DMS153 treated with DMSO at 0.1 percent for 48 hours (cell line): Measurements from ENCODE around the gene ZC3H10.
A peak's percentile ranks its signal among the peaks of the same experiment; 100 is the strongest.
"Not testable (repeated sequence)": the region's sequence is repeated elsewhere in the genome, so short reads cannot be mapped to it uniquely, and the experiment has no call there.

Experiments used
- DNase-seq: peaks from one replicate; lab custom pipeline; 2025; ENCODE audit not compliant: unreplicated experiment; lab: John Stamatoyannopoulos, UW

ZC3H10 gene

GRCh38 chr12:56102683-56103065, 15.4 kb upstream of the ZC3H10 start:
- no peak for DNase-seq

DNA sequence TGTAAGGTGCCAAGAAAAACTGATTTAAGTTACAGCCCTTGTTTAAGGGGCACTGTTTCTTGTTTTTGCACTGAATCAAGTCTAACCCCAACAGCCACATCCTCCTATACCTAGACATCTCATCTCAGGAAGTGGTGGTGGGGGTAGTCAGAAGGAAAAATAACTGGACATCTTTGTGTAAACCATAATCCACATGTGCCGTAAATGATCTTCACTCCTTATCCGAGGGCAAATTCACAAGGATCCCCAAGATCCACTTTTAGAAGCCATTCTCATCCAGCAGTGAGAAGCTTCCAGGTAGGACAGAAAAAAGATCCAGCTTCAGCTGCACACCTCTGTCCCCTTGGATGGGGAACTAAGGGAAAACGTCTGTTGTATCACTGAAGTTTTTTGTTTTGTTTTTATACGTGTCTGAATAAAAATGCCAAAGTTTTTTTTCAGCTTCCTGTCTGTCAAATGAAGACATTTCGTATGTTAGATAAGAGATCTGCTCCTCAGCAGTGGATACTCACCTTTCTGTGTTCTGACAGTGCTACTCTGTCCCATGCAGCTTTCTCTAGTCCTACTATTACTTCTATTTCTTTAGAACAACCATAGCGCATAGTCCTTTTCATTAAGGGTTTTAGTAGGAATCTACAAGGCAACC, 14.9 kb upstream of the ZC3H10 start:
- no peak for DNase-seq

DNA sequence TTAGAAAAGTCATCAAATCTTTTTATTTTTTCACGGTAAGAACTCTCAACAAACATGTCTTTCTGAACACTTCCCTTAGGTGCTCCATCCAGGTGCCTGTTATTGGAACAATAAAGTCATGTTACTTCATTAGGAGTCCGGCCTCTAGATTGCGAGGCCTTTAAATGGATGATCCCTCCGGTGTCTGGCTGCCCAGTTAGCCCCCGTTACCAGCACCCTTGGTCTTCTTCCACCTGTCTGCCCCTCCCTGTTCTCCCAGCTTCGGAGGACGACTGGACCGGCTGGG, 14.3 kb upstream of the ZC3H10 start:
- no peak for DNase-seq

GRCh38 chr12:56104109-56104814, 13.8 kb upstream of the ZC3H10 start, which contains the start of gene PA2G4:
Gene PA2G4 (plus strand): TSS chr12:56104559. CDS start chr12:56104738, 179 bp downstream.
- DNase-seq: peak; percentile 97

DNA sequence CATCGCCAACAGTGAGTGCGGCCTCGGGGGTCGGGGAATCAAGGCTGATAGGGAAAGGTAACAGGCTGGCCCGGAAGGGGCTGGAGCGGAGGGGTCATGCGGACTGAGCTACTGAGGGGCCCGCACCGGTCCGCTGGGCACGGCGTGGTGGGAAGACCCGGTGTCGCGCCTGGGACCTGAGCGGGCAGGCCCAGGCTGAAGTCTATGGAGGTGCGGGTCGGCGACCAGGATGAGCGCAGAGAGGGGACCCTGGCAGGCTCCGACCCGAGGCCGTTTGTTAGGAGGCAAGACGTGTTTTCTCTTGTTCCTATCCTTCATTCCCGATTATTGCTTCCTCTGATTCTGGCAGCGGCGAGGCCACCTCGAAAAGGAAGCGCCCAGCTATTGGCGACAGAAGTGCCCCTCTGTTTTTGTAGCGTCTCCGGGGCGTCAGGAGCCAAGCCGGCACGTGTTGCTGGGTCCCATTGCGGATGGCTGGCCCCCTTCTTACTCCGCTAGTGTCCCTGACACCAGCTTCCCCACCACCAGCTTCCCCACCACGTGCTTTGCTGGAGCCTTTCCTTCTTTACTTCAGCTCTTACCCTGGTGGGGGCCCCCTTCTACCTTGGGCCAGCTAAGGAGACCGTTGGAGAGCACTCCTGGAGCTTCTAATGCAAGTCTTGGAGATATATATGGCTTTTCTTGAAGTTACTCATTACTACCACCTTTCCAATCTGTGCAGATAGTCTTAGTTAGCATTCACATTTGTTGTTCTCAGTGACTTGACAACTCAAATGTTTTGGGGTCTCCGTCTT, 13.1 kb upstream of the ZC3H10 start:
- no peak for DNase-seq

- no peak for DNase-seq
Measured at GRCh38 chr12:56105609-56105902, 12.5 kb upstream of the ZC3H10 start.

- no peak for DNase-seq
Measured at GRCh38 chr12:56107242-56107641, 10.8 kb upstream of the ZC3H10 start.

DNA sequence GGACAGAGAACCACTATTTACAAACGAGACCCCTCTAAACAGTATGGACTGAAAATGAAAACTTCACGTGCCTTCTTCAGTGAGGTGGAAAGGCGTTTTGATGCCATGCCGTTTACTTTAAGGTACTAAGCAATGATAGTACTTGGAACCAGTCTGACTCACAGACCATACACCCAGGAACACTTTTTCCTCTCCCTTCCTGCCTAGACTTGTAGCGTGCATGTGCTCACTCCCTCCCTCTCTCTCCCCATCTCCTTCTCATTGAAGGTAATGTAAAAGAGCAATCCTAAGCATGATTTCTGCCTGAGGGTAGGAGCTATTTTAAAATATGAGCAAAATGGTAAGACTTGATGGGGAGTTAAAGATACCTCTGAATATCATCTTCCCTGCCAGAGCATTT, 7.5 kb upstream of the ZC3H10 start:
- DNase-seq: no peak

GRCh38 chr12:56114084-56114483, 4.0 kb upstream of the ZC3H10 start:
- DNase-seq: no peak

GRCh38 chr12:56115329-56115728, 2.7 kb upstream of the ZC3H10 start:
- DNase-seq: no peak

DNA sequence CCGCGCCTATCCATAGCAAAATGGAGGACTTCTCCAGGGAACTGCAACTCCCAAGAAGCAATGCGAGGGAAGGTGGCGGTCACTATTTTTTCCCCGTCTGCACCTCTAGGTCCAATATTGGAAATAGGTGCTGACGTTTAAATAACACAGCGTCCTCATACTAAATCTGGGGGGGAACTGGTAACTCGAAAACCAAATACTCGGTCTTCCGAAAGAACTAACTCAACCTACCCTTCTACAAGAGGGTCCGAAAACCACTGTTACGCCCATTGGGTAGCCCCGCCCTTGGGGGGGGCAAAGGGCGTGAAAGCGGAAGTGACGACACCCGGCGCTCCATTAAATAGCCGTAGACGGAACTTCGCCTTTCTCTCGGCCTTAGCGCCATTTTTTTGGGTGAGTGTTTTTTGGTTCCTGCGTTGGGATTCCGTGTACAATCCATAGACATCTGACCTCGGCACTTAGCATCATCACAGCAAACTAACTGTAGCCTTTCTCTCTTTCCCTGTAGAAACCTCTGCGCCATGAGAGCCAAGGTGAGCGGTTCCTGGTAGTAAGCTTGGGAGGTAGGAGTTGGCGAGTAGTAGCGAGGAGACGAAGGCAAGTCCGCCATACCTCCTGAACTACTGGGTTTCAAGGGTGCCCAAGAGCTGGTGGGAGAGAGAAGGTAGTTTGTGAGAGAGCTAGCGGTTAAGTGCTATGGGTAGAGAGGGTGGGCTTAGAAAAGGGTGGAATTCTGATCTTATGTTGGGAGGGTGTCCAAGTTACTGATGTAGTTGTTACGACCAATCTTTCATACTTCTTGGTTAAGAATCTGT, 1.6 kb upstream of the ZC3H10 start, which contains the start of gene RPL41:
Gene RPL41 (plus strand): TSS at position 367 of the 815 bp plus-strand sequence.
- DNase-seq: peak; percentile 98

DNA sequence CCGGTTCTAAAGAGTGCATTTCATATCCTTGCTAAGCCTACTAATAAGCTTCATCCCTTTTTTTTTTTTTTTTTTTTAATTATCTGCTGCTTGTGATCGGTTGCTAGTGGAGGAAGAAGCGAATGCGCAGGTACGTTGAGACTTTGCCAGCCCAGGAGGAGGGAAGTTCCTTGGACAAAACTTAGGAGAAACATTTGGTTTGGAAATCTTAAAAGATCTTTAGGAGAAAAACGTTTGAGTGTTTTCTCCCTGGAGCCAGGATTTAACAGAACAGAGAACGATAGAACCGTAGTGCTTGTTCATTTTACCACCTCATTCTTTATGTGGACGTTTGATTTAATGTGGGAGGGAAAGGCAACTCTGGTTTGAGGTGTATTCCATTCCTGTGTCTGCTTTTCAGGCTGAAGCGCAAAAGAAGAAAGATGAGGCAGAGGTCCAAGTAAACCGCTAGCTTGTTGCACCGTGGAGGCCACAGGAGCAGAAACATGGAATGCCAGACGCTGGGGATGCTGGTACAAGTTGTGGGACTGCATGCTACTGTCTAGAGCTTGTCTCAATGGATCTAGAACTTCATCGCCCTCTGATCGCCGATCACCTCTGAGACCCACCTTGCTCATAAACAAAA, 872 bp upstream of the ZC3H10 start:
- not testable (repeated sequence) for DNase-seq

DNA sequence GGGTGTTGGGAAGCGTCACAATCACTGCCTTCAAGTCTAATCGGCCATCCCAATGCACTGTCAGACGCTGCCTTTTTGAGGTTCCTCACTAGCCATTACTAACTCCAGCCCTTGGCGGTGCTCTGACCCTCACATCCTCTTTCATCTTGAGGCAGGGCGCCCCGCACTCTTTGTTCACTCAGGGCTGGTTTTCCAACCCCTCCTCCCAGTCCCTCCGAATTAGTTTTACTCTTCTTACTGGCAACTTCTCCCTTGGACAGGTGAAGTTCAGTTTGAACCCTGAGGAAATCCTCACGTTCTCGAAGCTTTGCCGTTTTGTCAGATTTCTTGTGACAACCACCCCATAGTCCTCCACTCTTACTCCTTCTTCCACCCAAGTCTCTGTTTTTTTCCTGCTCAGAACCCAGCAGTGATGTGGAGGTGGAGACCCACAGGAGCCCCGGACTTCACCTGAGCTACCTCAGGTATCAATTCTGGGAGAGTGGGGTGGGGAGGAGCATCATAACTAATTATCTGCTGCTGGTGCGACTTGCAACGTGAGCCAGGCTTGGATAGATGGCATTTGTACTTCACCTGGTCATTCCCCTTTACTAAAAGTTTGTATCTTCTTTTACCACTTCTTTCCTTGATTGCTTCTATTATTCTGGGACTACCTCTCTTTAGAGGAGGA, 757 bp downstream of the ZC3H10 start:
- DNase-seq: no peak

DNA sequence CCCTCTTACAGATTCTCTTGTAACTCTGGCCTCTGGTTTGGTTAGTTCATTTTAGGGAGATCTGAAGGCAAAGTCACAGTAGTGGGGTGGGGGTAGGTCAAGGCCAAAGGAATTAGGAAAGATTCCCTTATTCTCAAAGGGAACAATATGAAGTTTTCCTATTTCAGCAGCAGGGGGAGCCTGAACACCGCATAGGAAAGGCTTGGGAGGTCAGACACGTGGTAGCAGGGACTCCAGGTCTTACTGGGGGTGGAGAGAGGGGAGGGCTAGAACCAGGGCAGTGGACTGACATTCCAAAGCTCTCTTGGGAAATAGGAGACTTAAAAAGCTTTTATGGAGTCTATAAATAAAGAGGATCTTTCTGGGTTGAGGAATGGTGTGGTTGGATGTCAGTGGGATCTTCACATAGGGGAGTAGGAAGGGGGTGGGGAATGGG, 1.3 kb downstream of the ZC3H10 start:
- DNase-seq: peak; percentile 55

DNA sequence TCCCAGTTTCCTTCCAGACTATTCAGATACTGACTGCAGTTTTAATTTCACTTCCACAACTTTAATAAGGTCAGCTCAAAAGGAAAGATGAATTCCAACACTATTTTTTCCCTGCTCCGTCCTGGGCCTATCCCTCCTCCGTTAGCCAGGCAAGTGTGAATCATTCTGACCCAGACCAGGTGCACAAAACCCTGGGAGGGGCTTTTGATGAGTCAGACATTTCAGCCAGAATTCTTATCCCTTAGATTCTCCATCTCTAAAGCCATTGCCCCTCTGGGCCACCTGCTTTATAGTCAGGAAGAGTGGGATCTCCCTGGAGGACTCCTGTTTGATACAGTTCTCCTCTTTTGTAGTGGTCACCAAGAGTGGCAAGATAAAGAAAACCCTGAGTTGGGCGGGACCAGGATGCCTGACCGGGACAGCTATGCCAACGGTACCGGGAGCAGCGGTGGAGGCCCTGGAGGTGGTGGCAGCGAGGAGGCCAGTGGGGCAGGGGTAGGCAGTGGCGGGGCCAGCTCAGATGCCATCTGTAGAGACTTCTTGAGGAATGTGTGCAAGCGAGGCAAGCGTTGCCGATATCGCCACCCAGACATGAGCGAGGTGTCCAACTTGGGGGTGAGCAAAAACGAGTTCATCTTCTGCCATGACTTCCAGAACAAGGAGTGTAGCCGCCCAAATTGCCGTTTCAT, 2.2 kb downstream of the ZC3H10 start:
- DNase-seq: no peak

DNA sequence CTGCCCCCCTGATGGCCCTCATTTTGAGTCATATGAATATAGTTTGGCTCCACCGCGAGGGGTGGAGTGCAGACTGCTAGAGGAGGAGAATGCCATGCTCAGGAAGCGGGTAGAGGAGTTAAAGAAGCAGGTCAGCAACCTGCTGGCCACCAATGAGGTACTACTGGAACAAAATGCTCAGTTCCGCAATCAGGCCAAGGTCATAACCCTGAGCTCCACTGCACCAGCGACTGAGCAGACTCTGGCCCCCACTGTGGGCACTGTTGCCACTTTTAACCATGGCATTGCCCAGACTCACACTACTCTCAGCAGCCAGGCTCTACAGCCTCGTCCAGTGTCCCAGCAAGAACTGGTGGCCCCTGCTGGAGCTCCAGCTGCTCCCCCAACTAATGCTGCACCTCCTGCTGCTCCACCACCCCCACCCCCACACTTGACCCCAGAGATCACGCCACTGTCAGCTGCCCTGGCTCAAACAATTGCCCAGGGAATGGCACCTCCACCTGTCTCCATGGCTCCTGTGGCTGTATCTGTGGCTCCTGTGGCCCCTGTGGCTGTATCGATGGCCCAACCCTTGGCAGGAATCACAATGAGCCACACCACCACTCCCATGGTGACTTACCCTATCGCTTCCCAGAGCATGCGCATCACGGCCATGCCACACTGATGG, 3.3 kb downstream of the ZC3H10 start:
- DNase-seq: no peak

DNA sequence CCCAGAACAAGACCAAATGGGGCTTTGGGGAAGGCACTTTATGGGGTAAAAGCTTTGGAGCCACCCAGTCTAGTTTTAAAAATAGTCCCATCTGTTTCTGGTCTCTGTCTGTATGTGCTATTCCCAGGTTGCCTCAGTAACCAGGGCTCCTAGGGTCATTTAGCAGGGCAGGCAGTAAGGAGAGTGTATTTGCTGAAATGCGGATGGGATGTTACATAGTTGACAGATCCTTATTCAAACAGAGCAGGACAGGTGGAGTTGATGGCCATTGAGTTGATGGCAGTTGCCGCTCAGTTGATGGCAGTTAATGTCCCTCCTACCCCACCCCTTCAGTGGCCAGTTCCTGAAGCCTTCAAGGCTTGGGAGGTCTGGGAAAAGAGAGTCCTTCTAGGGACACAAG, 4.6 kb downstream of the ZC3H10 start:
- peak; percentile 59 for DNase-seq

DNA sequence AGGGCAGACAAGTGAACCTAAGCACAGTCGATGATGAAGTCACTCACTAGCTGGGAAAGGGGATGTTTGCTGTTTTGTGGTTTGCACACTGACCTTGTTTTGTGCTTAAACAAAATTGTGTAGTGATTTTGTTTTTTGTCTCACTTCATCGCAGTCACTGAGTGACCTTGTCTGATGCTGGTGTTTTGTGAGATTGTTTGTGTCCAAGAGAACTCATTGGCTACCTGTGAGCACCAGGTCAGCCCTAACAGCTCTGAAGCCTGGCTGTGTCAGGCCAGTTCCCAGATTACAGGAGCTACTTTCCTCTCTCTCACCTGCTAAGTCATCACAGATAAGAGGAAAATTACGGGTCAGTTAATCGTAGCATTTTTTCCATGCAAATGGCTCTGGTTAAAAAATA, 6.1 kb downstream of the ZC3H10 start:
- DNase-seq: no peak

DNA sequence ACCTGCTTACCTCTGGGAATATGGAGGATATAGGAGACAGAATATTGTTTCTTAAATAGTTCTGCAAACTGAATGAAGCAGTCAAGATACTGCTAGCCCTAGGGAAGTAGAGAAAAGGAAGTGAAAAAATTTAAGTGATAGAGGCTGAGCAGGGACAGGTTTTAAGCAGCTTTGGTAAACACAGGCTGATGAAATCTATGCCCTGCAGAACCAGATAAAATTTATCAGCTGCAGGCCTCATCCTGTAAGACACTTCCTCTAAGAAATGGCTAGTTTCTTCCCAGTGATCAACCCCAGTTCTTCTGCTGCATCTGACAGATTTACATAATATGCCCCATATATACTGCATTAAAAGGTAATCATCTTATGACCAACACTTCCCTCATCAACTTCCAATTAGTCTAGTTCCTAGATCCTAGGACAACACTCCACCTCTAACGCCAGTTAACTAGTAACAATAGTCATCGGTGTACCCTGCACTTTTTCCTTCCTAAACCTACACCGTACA, 8.7 kb downstream of the ZC3H10 start:
- DNase-seq: no peak
